CD4-positive, alpha-beta T cell treated with Interleukin-6 for 4 hours (primary cell): ENCODE data around the gene NR6A1.
A peak's percentile ranks its signal among the peaks of the same experiment; 100 is the strongest.

Experiments
- DNase-seq: peaks from one replicate; pipeline ENCODE4 v3.0.0-alpha.2; 2020; ENCODE audit warnings: mixed read lengths

Gene NR6A1

GRCh38 chr9:124795881-124796431 lies 24.8 kb upstream of the NR6A1 start:
- no peak for DNase-seq

- no peak for DNase-seq
These were observed 23.9 kb upstream of the NR6A1 start for GRCh38 chr9:124794902-124795491.

- DNase-seq = no peak
These were observed 22.0 kb upstream of the NR6A1 start for GRCh38 chr9:124793015-124793541.

- DNase-seq = no peak
These were observed 21.3 kb upstream of the NR6A1 start for GRCh38 chr9:124792257-124793014.

- no peak for DNase-seq
These were observed 19.8 kb upstream of the NR6A1 start for GRCh38 chr9:124790801-124791505.

GRCh38 chr9:124790301-124790700 lies 19.2 kb upstream of the NR6A1 start:
- no peak for DNase-seq

GRCh38 chr9:124789531-124789930 lies 18.4 kb upstream of the NR6A1 start:
- no peak for DNase-seq

- no peak for DNase-seq
These were observed 17.6 kb upstream of the NR6A1 start for GRCh38 chr9:124788542-124789217.

- DNase-seq = no peak
These were observed 15.9 kb upstream of the NR6A1 start for GRCh38 chr9:124786881-124787573.

GRCh38 chr9:124784509-124784908 lies 13.4 kb upstream of the NR6A1 start:
- DNase-seq = no peak

GRCh38 chr9:124783830-124784229 lies 12.7 kb upstream of the NR6A1 start:
- DNase-seq = no peak

GRCh38 chr9:124782661-124783574 lies 11.8 kb upstream of the NR6A1 start:
- DNase-seq = no peak

GRCh38 chr9:124781967-124782660 lies 11.0 kb upstream of the NR6A1 start:
- DNase-seq = no peak

- DNase-seq = no peak
These were observed 9.6 kb upstream of the NR6A1 start for GRCh38 chr9:124780757-124781151.

GRCh38 chr9:124780060-124780756 lies 9.1 kb upstream of the NR6A1 start:
- no peak for DNase-seq

GRCh38 chr9:124779368-124780059 lies 8.4 kb upstream of the NR6A1 start:
- DNase-seq = no peak

GRCh38 chr9:124778575-124779367 lies 7.7 kb upstream of the NR6A1 start:
- no peak for DNase-seq

- peak; percentile 26 for DNase-seq
These were observed 6.0 kb upstream of the NR6A1 start, which contains the start of gene OLFML2A for GRCh38 chr9:124776954-124777648. OLFML2A (plus strand) TSS chr9:124777133; CDS start chr9:124777271, 138 bp downstream.
